NCI-H82 treated with DMSO at 0.1 percent for 48 hours (cell line): ENCODE data around the gene AEBP1.
A peak's percentile ranks its signal among the peaks of the same experiment; 100 is the strongest.
"Not testable (repeated sequence)": the region's sequence is repeated elsewhere in the genome, so short reads cannot be mapped to it uniquely, and the experiment has no call there.

Experiments
- DNase-seq: peaks from one replicate; lab custom pipeline; 2025; ENCODE audit not compliant: unreplicated experiment; lab: John Stamatoyannopoulos, UW

The AEBP1 gene

GRCh38 chr7:44116087-44116788 lies 12.1 kb downstream of the AEBP1 start:
- no peak for DNase-seq

- DNase-seq, result no peak
Measured at GRCh38 chr7:44116789-44117666, 12.9 kb downstream of the AEBP1 start.

- no peak for DNase-seq
Measured at GRCh38 chr7:44117801-44118429, 13.8 kb downstream of the AEBP1 start.

- no peak for DNase-seq
Measured at GRCh38 chr7:44119829-44120380, 15.8 kb downstream of the AEBP1 start.

- DNase-seq, result no peak
Measured at GRCh38 chr7:44120395-44120794, 16.2 kb downstream of the AEBP1 start.

GRCh38 chr7:44121761-44122420 lies 17.7 kb downstream of the AEBP1 start:
- no peak for DNase-seq

GRCh38 chr7:44122529-44122928 lies 18.4 kb downstream of the AEBP1 start:
- DNase-seq, result no peak

- DNase-seq, result peak; percentile 92
Measured at GRCh38 chr7:44123190-44124003, 19.3 kb downstream of the AEBP1 start, which contains the start of gene POLD2. Gene POLD2, minus strand, starts transcription at chr7:44123548. Its CDS starts 1,495 bp downstream, at chr7:44122053.

- DNase-seq, result no peak
Measured at GRCh38 chr7:44124822-44125202, 20.7 kb downstream of the AEBP1 start.

GRCh38 chr7:44126574-44126973 lies 22.4 kb downstream of the AEBP1 start:
- DNase-seq, result not testable (repeated sequence)

- DNase-seq, result no peak
Measured at GRCh38 chr7:44127161-44127560, 23.0 kb downstream of the AEBP1 start.

GRCh38 chr7:44128721-44129582 lies 24.8 kb downstream of the AEBP1 start:
- DNase-seq, result no peak

- peak; percentile 57 for DNase-seq
Measured at GRCh38 chr7:44131173-44132029, 27.3 kb downstream of the AEBP1 start.

- no peak for DNase-seq
Measured at GRCh38 chr7:44132039-44132438, 27.9 kb downstream of the AEBP1 start.

- DNase-seq, result no peak
Measured at GRCh38 chr7:44133295-44133694, 29.1 kb downstream of the AEBP1 start.

- DNase-seq, result no peak
Measured at GRCh38 chr7:44134943-44135628, 30.9 kb downstream of the AEBP1 start.

- DNase-seq, result no peak
Measured at GRCh38 chr7:44136731-44137130, 32.6 kb downstream of the AEBP1 start.

- no peak for DNase-seq
Measured at GRCh38 chr7:44138698-44139097, 34.6 kb downstream of the AEBP1 start.
